NOMO-1 treated with DMSO at 0.1 percent for 48 hours (cell line): ENCODE measurements around the gene ARHGDIG.
"Not testable (repeated sequence)": the region's sequence is repeated elsewhere in the genome, so short reads cannot be mapped to it uniquely, and the experiment has no call there.

Experiments
- DNase-seq: peaks from one replicate; lab custom pipeline; 2025; ENCODE audit not compliant: unreplicated experiment; lab: John Stamatoyannopoulos, UW

The ARHGDIG gene

DNA sequence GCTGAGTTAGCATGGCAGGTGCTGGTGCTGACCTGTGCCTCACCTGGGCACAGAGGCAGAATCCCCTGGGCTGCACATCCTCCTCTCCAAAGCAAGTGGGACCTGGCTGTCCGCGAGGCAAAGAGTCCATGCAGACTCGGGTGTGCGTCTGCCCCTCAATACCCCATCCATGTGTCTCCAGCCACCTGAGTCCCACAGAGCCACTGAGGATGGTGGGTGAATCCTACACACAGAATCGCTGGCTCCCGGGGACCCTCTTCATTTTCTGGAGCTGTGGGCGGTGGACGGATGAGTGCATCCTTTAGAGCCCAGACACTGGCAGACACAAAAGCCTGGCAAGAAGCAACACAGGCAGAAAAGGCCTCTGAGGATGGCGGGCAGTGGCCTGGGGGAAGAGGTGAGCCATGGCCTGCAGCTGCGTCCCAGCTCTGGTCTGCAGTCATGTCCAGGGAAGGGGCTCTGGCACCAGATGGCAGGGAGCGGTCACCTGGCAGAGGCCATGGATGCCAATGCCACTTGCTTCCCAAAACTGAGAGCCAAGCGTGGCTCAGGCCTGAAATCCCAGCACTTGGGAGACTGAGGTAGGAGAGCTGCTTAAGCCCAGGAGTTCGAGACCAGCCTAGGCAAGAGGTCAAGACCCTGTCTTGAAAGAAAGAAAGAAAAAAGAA lies 42.2 kb downstream of the ARHGDIG start:
- no peak for DNase-seq

DNA sequence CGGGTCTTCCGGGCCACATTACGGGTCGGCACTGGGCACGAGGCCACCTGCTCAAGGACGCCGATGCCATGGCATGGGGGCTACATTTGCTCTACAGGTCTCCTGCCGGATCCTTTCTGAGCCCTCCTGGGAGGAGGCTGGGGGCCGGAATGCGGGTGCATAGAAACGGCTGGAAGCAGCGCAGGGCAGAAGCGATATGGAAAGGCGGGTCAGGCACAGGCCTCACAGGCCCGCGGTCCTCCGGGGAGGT lies 43.7 kb downstream of the ARHGDIG start:
- DNase-seq = no peak

DNA sequence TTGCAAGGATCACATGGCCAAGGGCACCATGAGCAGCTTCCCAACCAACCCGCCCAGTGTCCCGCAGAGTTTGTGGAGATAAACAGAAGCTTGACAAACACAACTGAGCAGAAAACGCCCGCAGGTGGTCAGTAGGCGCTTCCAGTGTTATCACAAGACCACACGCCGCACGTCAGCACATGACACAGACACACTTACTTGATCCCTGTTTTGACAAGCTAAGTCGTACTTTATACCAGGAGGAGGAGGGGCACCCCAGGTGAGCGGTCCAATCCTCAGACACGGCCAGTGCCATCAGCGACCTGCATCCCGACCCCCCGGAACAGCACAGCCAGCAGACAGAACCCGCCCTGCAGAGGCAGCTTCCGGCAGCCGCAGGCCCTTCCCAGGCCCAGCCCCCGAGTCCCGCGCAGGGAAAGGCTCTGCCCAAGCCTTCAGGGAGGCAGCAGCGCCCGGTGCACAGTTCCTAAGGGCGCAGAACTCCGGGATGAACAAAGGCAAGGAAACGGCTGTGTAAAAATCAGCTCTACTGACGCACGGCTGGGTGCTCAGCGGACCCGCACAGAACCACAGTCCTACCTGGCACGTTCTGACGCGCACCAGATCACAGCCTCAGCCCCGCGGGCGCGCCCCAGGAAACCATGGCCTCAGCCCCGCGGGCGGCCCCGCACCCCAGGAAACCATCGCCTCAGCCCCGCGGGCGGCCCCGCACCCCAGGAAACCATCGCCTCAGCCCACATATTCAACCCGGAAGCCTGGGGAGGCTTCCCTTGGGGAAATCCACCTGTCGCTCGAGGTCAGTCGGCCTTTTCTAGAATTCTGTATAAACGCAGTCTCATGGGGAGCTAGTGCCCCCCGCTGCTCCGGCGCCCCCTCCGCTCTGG lies 44.3 kb downstream of the ARHGDIG start:
- no peak for DNase-seq

DNA sequence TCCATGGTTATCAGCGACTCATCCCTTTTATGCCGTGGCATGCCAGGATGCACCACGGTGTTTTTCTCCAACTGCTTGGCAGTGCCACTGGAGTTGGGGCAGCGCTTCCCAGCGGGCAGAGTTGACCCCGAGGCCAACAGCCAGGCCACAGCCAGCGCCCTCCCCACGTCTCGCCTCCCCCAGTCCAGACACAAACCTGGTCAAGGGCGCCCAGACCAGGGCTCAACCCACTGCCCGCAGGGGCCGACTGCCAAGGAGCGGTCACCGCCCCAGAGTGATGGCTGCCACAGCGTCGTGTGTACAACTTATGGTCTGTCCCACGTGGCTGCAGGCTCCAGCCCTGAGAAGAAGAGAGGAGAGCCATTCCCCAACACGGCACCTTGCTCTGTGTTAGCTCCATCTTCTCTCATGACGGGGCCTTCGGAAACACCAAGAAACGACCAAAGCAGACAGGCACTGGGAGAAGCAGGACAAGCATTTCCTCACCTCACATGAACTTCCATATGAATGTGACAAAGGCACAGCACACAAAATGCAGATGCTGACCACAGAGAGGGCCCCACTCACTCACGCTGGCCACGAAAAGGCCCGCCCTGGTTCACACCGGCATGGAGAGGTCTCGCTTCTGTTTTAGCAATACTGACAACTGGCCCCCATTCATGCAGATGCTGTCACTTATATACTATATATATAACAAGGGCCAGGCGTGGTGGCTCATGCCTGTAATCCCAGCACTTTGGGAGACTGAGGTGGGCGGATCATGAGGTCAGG lies 45.2 kb downstream of the ARHGDIG start:
- DNase-seq = no peak

DNA sequence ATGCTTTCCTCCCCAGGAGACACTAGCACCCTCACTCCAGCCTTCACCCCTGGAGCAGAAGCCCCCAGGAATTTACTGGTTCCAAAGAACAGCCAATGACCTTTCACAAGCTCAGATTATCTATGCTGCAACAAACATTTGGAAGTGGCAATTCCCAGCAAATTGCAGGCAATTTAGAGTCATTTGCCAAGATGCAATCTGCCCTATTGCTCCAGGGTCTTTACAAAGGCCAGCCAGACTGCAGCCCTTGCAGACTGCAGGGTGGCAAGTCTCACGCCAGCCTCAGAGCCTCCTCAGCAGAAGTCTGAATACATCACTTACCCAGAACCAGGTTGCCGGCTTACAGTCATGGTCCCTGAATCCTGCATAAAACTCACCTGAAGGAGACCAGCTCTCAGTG lies 50.4 kb downstream of the ARHGDIG start:
- no peak for DNase-seq

DNA sequence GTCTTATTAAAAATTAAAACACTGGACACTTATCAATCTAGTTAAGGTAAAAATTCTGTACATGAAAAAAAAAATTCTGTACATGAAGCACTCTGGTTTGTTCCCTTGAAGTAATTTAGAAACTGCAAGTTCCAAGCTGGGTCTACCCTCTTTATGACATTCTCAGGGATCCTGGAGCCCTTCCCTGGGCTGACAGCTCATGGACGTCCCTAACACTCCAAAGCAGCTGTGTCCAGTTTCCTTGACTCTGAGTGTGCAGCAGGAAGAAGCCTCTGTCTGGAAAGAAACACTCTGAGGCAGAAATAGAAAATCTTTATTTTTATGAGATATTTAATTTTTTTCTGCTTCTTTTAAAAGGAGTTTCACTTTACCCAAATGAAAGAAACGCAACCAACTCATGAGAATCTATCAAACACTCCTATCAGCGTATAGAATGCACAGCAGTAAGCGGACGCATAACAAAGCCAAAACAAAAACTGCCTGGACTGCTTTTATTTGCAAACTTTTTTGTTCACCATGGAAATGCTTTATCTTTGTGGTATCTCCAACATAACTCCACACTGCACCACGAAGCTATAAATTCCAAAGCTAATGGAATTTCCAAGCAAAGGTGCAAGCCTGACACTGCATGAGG lies 50.9 kb downstream of the ARHGDIG start:
- not testable (repeated sequence) for DNase-seq
